B cell (primary cell): Measurements from ENCODE around the gene ABCB4. TPM values are rescaled to one million over a fixed set of nuclear protein-coding genes. Genes with fewer than 3 reads are reported as not detected.

Experiments
- ATAC-seq: fragments of 200-7000 bp; cut with Tn5 transposase; one replicate; pipeline ENCODE4 v1.10.0; 2021; ENCODE audit warnings: low read depth, mild to moderate bottlenecking, moderate number of reproducible peaks, moderate library complexity
- CTCF ChIA-PET: fragments of 350-600 bp; sonication (Branson Sonifier 250); formaldehyde crosslinking; loops from one replicate; lab custom pipeline; 2021; ENCODE audit warnings: antibody characterized with exemption, inconsistent platforms; lab: Charles Lee
- POLR2A ChIA-PET: fragments of 350-600 bp; sonication (Branson Sonifier 250); formaldehyde crosslinking; loops from one replicate; lab custom pipeline; 2021; ENCODE audit warnings: antibody characterized with exemption; lab: Charles Lee
- DNase-seq: peaks from one replicate; pipeline ENCODE4 v3.0.0; 2013
- H2AFZ ChIP-seq: 2 replicates; pipeline ENCODE4 v1.6.1; 2012; ENCODE audit warnings: mild to moderate bottlenecking, low read depth, low read length; ENCODE audit not compliant: insufficient read depth, poor library complexity, severe bottlenecking
- H3K27ac ChIP-seq, 2 donors: 1 replicate in 1 of 2; 2 replicates in 1 of 2; pipeline ENCODE4 v1.5.1; 2012 to 2013; ENCODE audit warnings: low read length in 2 of 2, mild to moderate bottlenecking in 2 of 2, moderate library complexity in 1 of 2
- H3K27me3 ChIP-seq, 4 experiments: fragments of 200-600 bp in 1 of 4; sonication (generic) in 1 of 4; replicated peaks in 1 of 4; 1 replicate in 2 of 4; 2 replicates in 2 of 4; pipeline versions ENCODE4 v1.6.1 to v1.7.0; 2013 to 2016; ENCODE audit warnings: low read length in 3 of 4, mild to moderate bottlenecking in 2 of 4, mixed read lengths in 1 of 4, moderate library complexity in 1 of 4; ENCODE audit not compliant: insufficient read depth in 4 of 4, control insufficient read depth in 3 of 4; ENCODE audit errors: control extremely low read depth in 1 of 4
- H3K36me3 ChIP-seq, 2 experiments: replicated peaks in 1 of 2; 1 replicate in 1 of 2; 2 replicates in 1 of 2; pipeline versions ENCODE4 v1.6.1 to v1.7.1; 2013; ENCODE audit warnings: low read length in 1 of 2; ENCODE audit not compliant: insufficient read depth in 2 of 2, control insufficient read depth in 1 of 2; ENCODE audit errors: control extremely low read depth in 1 of 2, extremely low read depth in 1 of 2
- H3K4me1 ChIP-seq, 2 donors: fragments of 200-600 bp in 1 of 2; sonication (generic) in 1 of 2; 1 replicate in 1 of 2; 2 replicates in 1 of 2; pipeline versions ENCODE4 v1.5.1 to v1.6.1; 2013 to 2017; ENCODE audit warnings: low read length in 2 of 2; ENCODE audit not compliant: control insufficient read depth in 2 of 2, insufficient read depth in 2 of 2
- H3K4me2 ChIP-seq: replicated peaks from 2 replicates; pipeline ENCODE3; 2012; ENCODE audit warnings: mild to moderate bottlenecking, low read depth, low read length; ENCODE audit not compliant: poor library complexity, severe bottlenecking
- H3K4me3 ChIP-seq, 5 experiments: fragments of 200-600 bp in 1 of 5; sonication (generic) in 1 of 5; 1 replicate in 3 of 5; 2 replicates in 2 of 5; pipeline versions ENCODE4 v1.5.1 to v1.7.0; 2011 to 2016; ENCODE audit warnings: low read length in 4 of 5, mild to moderate bottlenecking in 4 of 5, low read depth in 2 of 5, control low read depth in 1 of 5, moderate library complexity in 1 of 5; ENCODE audit not compliant: insufficient read depth in 1 of 5; ENCODE audit errors: control extremely low read depth in 1 of 5, extremely low read depth in 1 of 5
- H3K79me2 ChIP-seq: fragments of 200-600 bp; sonication (generic); one replicate; pipeline ENCODE4 v1.6.0; 2016; ENCODE audit warnings: low read length; ENCODE audit not compliant: control insufficient read depth, insufficient read depth
- H3K9ac ChIP-seq: fragments of 200-600 bp; sonication (generic); 2 replicates; pipeline ENCODE4 v1.6.1; 2017; ENCODE audit warnings: mild to moderate bottlenecking, low read length, moderate library complexity
- H3K9me3 ChIP-seq, 3 donors: one replicate each; pipeline versions ENCODE4 v1.6.1 to v1.7.1; 2013; ENCODE audit warnings: low read length in 2 of 3; ENCODE audit not compliant: control insufficient read depth in 2 of 3, insufficient read depth in 1 of 3; ENCODE audit errors: control extremely low read depth in 1 of 3
- H4K20me1 ChIP-seq: 2 replicates; pipeline ENCODE4 v1.6.0; 2012; ENCODE audit warnings: mild to moderate bottlenecking, low read length; ENCODE audit not compliant: insufficient read depth, control insufficient read depth, poor library complexity, severe bottlenecking
- H3K27ac Mint-ChIP-seq: one replicate; pipeline ENCODE4 v1.8.0; 2021; ENCODE audit warnings: mixed read lengths
- H3K27me3 Mint-ChIP-seq: one replicate; pipeline ENCODE4 v1.8.0; 2021; ENCODE audit warnings: mixed read lengths
- H3K4me1 Mint-ChIP-seq: one replicate; pipeline ENCODE4 v1.8.0; 2021; ENCODE audit warnings: mixed read lengths
- H3K4me3 Mint-ChIP-seq: one replicate; pipeline ENCODE4 v1.8.0; 2021; ENCODE audit warnings: mixed read lengths
- H3K9me3 Mint-ChIP-seq: one replicate; pipeline ENCODE4 v1.8.0; 2022; ENCODE audit warnings: mixed read lengths; ENCODE audit not compliant: insufficient read depth
- CTCF ChIP-seq: fragments of 200-600 bp; IDR thresholded peaks from one replicate; pipeline ENCODE4 v1.8.0; 2022; ENCODE audit warnings: antibody characterized with exemption, mild to moderate bottlenecking
- EZH2 ChIP-seq: IDR thresholded peaks from 2 replicates; pipeline ENCODE4 v1.6.1; 2012; ENCODE audit warnings: borderline replicate concordance, low read depth, mild to moderate bottlenecking, moderate library complexity, low read length; ENCODE audit not compliant: insufficient read depth, poor library complexity, severe bottlenecking
- WGBS: methylation state at CpG from one replicate; pipeline ENCODE4 v1.1.5; 2013; ENCODE audit warnings: missing lambda C conversion rate; ENCODE audit not compliant: insufficient coverage; 5-methylcytosine and 5-hydroxymethylcytosine counted together
- intact Hi-C: fragments of 100-400 bp; cut with micrococcal nuclease; formaldehyde crosslinking; loops from one replicate; pipeline ENCODE4 v1.10.0; 2022
- polyA plus RNA-seq: library from polyadenylated mRNA; depleted of rRNA; stranded (reverse); fragments of >200 nt; gene quantifications from 2 replicates; pipeline ENCODE4 v1.2.3, GENCODE V29; 2012
- total RNA-seq, 2 donors: library from RNA; stranded (reverse); fragments of 120-200 nt in 1 of 2; gene quantifications; 1 replicate in 1 of 2; 2 replicates in 1 of 2; pipeline versions ENCODE4 v1.2.3 to v1.2.4, GENCODE V29; 2013 to 2022

ABCB4 gene
- total and polyA plus RNA-seq, 2 donors (not counting 1 experiment from before 2014, with no cell fraction given), result 16.6 to 40.0 TPM

GRCh38 chr7:87497482-87497881, 22.0 kb upstream of the ABCB4 start:
- H3K27ac ChIP-seq, result no peak overlapping the region
- no peak overlapping the region for H2AFZ ChIP-seq
- H3K79me2 ChIP-seq, result no peaks in the 10 kb centered on the region
- H3K27ac Mint-ChIP-seq, result no peak overlapping the region
- intact Hi-C loops, result no loop called here
- H4K20me1 ChIP-seq, result no peaks in the 10 kb centered on the region
- no peaks in the 10 kb centered on the region for H3K27me3 Mint-ChIP-seq
- ChIA-PET CTCF (no interaction called here), POLR2A (no interaction called here)
- H3K27me3 ChIP-seq, result no peaks in the 10 kb centered on the region
- no peak overlapping the region for H3K9ac ChIP-seq
- no peak for TF ChIP-seq CTCF
- TF ChIP-seq EZH2, result no peak
- H3K4me2 ChIP-seq, result no peak overlapping the region
- no peak overlapping the region for H3K4me3 ChIP-seq
- H3K4me1 ChIP-seq, result peaks cover 16 to 23% of the 10 kb centered on the region in 2 donors
- no peak for DNase-seq
- no peaks in the 10 kb centered on the region for H3K36me3 ChIP-seq
- no peak overlapping the region for H3K4me3 Mint-ChIP-seq
- peaks cover 0 to 4% (median 0%) of the 10 kb centered on the region in 3 donors for H3K9me3 ChIP-seq
- H3K4me1 Mint-ChIP-seq, result peaks cover 33% of the 10 kb centered on the region
- no peak for ATAC-seq
- WGBS, result no CpG with 5 or more reads among the region's 3 CpGs
- no peaks in the 10 kb centered on the region for H3K9me3 Mint-ChIP-seq

GRCh38 chr7:87495366-87495765, 19.9 kb upstream of the ABCB4 start:
- H3K4me1 Mint-ChIP-seq, result peaks cover 26% of the 10 kb centered on the region
- Histone ChIP-seq H3K36me3 (no peaks in the 10 kb centered on the region), H3K4me1 (peaks cover 16 to 23% of the 10 kb centered on the region in 2 donors), H3K4me2 (no peak overlapping the region), H3K27ac (no peak overlapping the region), H3K9me3 (peaks cover 0 to 4% (median 0%) of the 10 kb centered on the region in 3 donors), H3K9ac (no peak overlapping the region), H3K27me3 (no peaks in the 10 kb centered on the region), H3K4me3 (no peak overlapping the region), H3K79me2 (no peaks in the 10 kb centered on the region), H2AFZ (no peak overlapping the region), H4K20me1 (no peaks in the 10 kb centered on the region)
- no peak for DNase-seq
- H3K27me3 Mint-ChIP-seq, result no peaks in the 10 kb centered on the region
- no peak overlapping the region for H3K4me3 Mint-ChIP-seq
- intact Hi-C loops, result no loop called here
- H3K27ac Mint-ChIP-seq, result no peak overlapping the region
- ChIA-PET CTCF (no interaction called here), POLR2A (no interaction called here)
- WGBS, result no CpG with 5 or more reads among the region's 5 CpGs
- no peak for ATAC-seq
- H3K9me3 Mint-ChIP-seq, result no peaks in the 10 kb centered on the region
- TF ChIP-seq CTCF (no peak), EZH2 (no peak)
